DMS53 (cell line): ENCODE data around the gene ALDH16A1.

Experiments
- DNase-seq: peaks from one replicate; lab custom pipeline; 2025; lab: John Stamatoyannopoulos, UW

Gene ALDH16A1

DNA sequence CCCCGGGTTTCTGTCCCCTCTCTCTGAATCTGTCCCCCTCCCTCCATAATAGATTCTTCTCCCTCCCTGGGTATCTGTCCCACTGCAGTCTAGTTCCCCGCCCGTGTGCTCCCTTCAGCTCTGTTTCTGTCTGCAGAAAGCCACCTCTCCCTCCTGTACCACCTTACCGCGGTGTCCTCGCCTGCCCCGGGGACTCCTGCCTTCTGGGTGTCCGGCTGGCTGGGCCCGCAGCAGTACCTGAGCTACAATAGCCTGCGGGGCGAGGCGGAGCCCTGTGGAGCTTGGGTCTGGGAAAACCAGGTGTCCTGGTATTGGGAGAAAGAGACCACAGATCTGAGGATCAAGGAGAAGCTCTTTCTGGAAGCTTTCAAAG lies 60.7 kb downstream of the ALDH16A1 start:
- DNase-seq: peak; percentile 38

DNA sequence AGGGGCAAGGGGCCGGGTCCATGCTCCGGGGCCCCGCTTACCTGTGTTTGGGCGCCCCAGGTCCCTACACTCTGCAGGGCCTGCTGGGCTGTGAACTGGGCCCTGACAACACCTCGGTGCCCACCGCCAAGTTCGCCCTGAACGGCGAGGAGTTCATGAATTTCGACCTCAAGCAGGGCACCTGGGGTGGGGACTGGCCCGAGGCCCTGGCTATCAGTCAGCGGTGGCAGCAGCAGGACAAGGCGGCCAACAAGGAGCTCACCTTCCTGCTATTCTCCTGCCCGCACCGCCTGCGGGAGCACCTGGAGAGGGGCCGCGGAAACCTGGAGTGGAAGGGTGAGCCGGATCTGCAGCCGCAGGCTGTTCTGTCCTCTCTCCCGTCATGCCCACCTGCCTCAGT lies 61.1 kb downstream of the ALDH16A1 start:
- DNase-seq: peak; percentile 38

DNA sequence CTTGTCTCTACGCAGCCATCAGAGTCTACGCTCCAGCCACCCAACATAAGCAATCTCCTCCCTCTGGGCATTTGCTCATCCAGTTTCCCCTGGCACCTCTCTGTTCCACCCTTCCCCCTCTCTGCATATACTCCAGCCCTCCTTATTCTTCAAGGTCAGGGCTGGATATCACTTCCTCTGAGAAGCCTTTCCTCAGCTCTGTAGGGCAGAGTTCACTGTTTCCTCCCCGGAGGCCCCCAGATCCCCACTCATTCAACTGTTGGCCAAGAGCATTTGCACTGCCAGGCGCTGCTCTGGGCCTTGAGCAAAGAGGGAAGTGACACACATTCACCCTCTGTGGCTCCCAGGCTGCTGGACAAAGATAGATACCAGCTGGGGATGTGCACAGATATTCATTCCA lies 62.7 kb downstream of the ALDH16A1 start:
- no peak for DNase-seq

DNA sequence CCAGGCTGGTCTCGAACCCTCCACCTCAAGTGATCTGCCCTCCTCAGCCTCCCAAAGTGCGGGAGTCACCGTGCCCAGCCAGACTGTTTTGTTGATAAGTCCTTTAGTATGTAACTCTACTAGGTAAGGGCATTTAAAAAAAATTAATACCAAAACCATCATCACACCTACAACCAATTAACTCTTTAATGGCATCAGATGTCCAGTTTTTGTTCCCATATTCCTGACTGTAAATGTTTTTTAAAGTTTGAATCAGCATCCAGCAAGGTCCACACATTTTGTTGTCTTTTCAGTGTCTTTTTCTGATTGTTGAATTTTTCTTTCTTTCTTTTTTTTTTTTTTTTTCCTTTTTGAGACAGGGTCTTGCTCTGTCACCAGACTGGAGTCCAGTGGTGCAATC lies 65.0 kb downstream of the ALDH16A1 start:
- DNase-seq: no peak
